DMS 273 treated with DMSO at 0.1 percent for 48 hours (cell line): ENCODE data around the gene PIM3.
"Not testable (repeated sequence)": the region's sequence is repeated elsewhere in the genome, so short reads cannot be mapped to it uniquely, and the experiment has no call there.

Experiments
- DNase-seq: peaks from one replicate; lab custom pipeline; 2025; lab: John Stamatoyannopoulos, UW

The PIM3 gene

DNA sequence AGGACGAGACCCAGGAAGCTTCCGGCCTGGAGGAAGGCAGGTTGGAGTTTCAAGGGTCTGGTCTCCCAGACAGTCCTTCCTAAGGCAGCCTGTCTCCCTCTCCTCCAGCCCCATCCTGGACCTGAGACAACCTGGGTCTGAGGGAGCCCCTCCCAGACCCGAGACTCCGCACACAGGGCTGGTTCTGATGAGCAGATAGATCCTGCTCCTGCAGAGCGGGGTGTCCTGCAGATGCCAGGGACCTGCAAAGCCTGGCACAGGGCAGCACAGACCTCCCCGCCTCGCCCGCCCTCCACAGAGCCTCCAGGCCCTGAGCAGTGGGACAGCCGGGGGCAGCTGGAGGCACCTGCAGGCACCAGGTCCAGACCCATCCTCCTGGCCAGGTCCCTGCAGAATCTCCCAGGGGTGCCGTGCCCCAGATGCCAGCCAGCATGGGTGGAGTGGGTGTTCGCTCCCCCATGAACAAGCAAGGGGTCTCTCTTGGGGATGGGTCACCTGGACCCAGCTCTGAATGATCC lies 7.8 kb downstream of the PIM3 start:
- DNase-seq = no peak

DNA sequence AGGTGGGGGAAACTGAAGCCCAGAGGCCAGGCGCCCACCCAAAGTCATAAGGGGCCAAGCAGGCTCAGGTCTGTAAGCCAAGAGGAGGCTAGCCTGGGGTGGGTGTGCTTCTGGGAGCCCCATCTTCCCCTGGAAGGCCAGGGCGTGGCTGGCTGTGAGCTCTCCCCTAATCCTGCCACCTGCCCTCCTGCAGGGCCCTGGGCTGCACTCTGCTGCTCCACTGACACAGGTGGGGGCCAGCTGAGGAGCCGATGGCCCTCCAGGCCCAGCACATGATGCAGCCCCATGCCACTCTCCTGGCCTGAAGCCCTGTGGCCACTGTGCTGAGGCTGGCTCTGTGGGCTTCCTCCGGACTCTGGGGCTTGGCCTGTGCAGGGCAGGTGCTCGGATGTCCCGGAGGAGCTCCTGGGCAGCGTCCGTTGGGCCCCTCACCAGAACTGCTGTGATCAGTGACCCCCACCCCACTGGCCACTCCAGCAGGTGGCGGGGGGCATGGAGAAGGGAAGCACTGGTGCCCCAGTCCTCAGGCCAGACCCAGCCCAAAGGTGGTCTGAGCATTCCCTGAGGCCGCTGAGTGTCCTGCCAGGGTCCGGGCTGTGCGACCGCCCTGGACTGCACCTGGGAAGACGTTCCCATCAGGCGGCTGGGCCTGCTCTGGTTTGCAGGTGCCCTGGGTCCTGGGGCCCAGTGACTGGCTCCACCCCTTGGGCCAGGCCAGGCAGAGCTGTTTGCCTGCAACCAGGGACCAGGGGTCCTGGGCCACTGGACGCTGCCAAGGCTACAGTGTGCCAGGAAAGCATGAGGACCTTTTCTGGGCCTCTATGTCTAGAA lies 8.5 kb downstream of the PIM3 start:
- DNase-seq = no peak

DNA sequence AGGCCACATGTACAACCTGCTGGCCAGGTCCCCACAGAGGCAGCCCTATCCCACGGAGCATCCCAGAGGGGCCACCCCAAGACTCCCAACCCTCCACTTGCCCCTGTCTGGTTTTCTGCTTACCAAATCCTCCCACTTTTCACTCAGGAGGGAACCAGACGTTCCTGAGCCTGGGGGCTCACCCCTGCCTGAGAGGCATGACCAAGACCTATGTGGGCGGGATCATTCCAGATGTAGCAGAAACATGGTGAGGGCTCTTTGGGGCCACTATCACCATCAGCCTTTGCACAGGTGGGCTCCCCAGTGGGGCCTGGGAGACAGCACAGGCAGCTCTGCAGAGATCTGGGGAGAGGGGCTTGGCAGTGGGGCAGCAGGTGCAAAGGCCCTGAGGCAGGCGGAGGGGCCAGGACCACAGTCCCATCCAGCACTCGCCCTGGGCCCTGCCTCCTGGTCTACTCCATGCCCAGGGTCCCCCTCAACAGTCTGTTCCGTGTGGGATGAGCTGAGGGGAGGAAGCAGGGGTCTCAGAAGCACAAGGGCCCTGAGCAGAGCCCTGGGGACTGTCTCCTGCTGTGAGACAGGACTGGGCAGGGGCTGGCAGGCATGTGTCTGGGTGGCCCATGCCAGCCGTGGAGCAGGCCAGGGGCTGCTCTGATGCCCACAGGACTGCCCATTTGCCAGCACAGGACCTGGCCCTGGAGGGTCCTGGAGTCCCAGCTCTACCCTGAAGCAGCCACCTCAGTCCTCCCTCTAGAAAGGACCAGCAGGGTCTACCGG lies 9.4 kb downstream of the PIM3 start:
- DNase-seq = no peak

DNA sequence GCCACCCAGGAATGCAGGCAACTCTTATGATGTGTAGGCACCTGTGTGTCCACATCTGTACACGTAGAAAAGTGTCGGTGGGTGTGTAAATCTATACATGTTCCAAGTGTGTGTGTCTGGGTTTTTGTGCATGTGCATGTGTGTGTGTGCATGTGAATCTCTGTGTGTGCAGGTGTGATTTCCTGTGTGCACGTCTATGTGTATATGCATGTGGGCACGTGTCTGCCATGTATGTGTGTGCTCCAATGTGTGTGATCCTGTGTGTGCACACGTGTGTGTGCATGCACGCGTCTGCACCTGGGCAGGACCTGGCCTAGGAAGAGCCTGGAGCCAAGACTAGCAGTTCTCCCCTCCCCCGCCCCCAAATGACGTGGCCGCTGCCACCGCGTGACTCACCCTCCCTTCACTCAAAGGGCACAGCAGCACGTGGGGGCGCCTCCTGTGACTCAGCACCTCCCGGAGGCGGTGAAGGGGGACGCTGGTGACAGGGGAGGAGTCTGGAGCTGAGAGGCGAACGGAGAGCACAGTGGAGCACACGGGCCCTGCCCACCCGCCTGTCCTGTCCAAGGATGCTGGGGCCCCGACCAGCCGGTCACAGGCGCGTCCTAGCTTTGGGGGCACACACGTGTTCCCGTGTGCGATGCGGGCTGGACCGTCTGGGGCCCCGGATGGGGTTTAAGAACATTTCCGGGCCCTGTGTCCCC lies 10.1 kb downstream of the PIM3 start:
- DNase-seq = peak; percentile 35

DNA sequence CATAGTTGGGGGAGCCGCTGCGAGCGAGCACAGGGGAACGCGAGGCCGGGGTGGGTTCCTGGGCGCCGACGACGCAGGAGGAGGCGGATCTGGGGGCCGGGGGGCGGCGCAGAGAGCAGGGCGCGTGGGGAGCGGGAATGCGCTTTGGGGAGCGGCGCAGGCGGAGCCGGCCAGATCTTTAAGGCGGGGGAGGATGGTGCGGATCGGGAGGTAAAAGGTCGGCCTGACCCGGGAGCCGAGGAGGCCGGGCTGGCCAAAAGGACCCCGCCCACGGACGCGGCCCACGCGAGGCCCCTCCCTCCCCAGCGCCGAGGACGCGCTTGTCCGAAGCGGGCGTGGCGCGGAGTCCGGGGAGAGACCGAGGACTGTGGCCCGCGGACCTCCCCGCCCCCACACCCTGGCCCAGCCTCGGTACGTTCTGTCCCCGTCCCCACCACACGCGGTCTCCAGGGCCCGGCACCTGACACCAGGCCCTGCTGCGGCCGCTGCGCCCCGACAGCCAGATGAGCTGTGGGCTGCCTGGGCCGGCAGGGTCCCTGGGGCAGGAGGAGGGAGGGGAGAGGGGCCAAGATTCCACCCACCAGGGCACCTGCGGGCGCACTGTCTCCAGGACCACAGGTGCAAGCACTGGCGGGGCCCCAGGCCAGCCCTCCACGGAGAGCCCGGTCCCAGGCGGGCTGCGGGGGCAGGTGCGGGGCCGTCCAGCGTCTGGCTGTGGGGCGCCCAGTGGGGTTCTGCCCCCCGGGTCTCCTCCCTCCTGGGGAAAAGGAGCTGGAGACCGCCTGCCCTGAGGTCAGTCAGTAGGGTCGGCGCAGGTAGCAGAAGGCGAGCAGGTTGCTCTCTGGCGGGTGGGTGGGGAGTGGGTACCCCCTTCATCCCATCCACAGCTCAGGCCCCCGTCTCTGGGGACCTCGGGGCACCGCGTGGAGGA lies 10.9 kb downstream of the PIM3 start:
- DNase-seq = no peak

DNA sequence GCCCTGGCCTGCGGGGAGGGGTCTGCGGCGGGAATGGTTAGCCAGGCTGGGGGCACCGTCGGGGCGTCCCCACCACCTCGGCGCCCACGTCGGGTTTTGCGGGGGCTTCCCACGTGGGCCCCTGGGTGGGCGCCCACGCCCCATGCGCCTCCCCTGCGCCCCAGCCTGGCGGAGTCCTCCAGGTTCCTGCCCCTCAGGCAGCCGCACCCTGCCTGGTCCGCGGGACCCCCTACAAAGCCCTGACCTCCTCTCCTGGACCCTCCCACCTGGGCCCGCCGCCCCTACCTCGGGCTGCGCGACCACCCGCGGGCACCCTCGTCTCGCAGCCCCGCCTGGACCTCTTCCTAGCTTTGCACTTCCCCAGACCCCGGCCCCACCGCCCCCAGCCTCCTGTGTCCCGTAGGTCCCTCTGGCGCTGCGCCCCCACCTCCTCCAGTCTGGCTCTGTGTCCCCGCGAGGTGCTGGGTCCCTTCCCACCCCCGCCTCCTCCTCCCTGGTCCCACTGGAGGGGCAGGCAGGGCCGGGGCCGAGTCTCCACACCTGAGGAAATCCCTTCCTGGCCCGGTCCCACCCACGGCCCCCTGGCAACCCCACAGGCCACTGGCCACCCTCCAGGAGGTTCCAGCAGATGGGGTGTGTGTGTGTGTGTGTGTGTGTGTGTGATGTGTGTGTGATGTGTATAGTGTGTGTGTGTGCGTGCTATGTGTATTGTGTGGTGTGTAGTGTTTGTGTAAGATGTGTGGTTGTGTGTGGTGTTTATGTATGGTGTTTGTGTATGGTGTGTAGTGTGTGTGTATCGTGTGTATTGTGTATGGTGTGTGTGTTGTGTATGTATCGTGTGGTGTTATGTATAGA lies 11.8 kb downstream of the PIM3 start:
- no peak for DNase-seq

DNA sequence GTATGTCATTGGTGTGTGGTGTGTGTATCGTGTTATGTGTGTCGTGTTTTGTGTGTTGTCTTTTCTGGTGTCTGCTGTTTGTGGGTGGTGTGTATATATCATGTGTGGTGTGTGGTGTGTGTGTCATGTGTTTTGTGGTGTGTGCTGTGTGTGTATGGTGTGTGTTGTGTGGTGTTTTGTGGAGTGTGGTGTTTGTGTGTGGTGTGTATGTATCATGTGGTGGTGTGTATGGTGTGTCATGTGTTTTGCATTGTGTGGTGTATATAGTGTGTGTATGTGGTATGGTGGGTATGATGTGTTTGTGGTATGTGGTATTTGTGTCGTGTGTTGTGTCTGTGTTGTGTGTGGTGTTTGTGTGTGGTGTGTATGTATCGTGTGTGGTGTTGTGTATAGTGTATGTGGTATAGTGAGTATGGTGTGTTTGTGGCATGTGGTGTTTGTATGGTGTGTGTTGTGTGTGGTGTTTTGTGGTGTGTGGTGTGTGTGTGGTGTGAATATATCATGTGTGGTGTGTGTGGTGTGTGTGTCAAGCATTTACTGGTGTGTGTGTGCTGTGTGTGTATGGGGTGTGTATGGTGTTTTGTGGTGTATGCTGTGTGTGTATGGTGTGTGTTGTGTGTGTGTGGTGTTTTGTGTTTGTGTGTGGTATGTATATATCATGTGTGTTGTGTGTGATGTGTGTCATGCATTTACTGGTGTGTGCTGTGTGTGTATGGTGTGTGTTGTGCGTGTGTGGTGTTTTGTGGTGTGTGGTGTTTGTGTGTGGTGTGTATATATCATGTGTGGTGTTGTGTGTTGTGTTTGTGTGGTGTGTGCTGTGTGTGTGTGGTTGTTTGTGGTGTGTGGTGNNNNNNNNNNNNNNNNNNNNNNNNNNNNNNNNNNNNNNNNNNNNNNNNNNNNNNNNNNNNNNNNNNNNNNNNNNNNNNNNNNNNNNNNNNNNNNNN lies 12.7 kb downstream of the PIM3 start:
- DNase-seq = no peak

DNA sequence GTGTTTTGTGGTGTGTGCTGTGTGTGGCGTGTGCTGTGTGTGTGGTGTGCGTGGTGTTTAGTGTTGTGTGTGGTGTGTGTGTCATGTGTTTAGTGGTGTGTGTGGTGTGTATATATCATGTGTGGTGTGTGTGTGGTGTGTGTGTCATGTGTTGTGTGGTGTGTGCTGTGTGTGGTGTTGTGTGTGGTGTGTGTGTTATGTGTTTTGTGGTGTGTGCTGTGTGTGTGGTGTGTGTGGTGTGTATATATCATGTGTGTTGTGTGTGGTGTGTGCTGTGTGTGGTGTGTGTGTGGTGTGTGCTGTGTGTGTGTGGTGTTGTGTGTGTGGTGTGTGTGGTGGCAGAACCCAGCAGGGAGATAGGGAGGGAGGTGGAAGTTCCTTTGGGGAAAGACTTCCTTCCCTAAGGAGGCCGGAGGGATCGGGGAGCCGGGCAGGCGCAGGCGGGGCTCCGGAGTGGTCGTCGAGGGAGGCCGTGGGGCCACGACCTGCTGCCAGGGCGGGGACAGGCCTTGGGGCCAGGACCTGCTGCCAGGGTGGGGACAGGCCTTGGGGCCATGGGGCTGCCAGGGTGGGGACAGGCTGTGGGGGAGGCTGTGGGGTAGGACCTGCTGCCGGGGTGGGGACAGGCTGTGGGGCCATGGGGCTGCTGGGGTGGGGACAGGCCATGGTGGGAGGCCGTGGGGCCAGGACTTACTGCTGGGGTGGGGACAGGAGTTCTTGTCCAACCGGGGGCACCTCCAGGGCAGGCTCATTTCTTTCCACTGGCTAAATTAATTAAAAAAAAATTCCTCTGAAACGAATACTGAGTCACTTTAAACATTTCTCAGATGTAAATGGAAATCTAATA lies 15.2 kb downstream of the PIM3 start:
- DNase-seq = no peak

DNA sequence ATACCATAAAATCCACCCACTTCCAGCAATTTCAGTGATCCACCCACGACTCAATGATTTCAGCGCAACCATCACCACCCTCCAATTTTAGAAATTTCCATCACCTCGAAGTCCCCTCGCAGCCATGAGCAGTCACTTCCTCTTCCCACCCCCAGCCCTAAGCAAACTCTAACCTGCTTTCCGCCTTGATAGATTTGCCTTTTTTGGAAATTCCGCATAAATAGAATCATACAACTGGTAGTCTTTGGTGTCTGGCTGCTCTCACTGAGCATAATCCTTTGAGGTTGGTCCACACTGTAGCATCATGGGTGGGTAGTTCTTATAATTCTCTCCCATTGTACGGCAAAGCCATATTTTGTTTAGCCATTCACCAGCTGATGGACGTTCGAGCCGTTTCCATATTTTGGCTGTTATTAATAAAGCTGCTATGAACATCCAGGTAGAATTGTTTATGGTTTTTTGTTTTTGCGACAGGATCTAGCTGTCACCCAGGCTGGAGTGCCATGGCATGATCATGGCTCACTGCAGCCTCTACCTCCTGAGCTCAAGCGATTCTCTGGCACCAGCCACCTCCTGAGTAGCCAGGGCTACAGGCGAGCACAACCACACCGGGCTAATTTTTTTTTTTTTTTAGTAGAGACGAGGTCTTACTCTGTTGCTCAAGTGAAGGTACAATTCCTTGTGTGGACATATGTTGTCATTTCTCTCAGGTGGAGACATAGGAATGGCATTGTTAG lies 16.0 kb downstream of the PIM3 start:
- DNase-seq = no peak

DNA sequence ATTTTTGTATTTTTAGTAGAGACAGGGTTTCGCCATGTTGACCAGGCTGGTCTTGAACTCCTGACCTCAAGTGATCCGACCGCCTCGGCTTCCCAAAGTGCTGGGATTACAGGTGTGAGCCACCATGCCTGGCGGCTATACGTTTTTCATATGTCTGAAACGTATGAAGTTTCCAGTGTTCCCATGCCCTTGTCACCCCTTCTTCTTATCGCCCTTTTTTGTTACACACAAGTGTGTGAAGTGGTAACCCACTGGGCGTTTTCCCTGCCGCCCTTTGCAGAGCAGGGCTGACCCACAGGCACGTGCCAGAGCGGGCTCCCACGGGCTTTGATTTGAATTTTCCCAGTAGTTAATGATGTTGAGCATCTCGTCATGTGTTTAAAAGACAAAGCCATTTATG lies 17.0 kb downstream of the PIM3 start:
- no peak for DNase-seq

DNA sequence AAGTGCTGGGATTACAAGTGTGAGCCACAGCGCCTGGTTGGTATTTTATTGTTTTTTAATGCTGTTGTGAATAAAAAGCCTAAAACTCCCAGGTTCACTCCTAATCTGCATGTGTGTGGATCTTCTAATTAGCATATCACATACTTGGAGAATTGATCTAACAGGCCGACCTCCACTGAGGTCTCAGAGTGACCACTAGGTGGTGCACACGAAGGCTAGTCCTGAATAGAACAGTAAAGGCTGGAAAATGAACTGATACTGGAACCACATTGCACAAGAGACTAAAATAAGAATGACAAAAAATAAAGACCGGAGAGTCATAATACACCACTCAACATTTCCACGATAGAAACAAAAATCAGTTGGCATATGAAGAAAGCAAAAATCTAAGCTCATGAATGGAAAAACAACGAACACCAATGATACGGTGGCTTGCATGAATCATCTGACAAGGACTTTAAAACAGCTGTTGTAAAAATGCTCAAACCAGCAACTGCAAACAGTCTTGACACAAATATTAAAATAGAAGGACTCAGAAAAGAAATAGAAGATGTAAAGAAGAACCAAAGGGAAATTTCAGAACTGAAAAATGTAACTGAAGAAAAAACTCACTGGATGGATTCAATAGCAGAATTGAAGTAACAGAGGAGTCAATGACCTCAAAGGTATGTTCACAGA lies 19.2 kb downstream of the PIM3 start:
- no peak for DNase-seq

DNA sequence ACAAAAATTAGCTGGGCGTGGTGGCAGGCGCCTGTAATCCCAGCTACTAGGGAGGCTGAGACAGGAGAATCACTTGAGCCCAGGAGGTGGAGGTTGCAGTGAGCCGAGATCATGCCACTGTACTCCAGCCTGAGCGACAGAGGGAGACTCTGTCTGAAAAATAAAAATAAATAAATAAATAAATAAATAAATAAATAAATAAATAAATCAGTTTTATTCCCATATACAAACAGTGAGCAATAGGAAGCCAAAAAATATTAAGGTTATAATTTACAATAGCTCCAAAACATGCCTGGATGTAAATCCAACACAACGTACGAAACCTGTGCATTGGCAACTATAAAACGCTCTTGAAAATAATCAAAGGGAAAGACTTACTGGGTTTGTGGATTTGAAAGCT lies 21.2 kb downstream of the PIM3 start:
- DNase-seq = not testable (repeated sequence)

DNA sequence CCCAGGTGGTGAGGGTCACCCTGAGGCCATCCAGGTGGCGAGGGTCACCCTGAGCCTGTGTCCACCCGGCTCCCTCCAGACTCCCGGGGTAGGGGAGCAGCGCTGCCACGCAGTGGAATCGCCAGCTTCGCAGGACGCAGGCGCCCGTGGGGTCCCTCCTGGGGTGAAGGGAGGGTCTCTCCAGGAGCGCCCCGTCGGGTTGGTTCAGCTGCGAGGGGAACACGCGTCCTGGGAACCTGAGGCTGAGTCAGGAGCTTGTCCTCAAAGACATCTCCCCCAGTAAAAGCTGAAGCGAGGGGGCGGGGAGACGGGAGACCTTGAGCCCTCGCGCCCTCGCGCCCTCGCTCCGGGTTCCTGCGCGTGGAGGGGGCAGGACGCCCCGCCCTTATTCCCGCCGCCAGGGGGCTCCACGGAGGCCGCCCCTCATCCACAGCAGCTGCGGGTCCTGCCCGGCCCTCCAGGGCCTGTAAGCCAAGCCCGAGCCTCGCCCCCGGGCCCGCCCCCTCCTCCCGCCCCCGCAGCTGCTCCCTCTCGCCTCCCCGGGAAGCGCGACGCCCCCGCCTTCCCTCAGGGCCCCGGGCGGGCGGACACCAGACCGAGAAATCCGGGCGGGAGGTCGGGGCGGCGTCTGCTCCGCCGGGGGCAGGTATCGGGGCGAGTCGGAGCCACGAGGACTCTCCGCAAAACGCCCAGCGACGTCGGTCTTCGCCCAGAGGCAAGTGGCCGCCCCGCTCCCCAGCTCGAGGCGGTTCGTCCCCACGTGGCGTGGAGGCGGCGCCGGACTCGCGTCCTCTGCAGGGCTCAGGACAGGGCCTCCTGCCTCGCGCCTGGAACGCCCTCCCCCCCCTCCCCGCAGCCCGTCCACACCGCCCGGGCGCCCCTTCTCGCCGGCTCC lies 22.8 kb downstream of the PIM3 start:
- DNase-seq = no peak

DNA sequence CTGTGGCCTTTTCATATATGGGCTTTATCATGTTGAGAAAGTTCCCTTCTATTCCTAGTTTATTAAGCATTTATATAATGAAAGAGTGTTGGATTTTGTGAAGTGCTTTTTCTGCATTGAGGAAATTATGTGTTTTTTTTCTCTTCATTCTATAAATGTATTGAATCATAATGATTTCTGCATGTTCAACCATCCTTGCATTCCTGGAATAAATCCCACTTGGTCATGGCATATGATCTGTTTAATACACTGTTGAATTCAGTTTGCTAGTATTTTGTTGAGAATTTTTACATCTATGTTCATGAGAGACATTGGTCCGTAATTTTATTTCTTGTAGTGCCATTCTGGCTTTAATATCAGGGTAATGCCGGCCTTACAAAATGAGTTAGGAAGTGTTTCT lies 25.8 kb downstream of the PIM3 start:
- no peak for DNase-seq

DNA sequence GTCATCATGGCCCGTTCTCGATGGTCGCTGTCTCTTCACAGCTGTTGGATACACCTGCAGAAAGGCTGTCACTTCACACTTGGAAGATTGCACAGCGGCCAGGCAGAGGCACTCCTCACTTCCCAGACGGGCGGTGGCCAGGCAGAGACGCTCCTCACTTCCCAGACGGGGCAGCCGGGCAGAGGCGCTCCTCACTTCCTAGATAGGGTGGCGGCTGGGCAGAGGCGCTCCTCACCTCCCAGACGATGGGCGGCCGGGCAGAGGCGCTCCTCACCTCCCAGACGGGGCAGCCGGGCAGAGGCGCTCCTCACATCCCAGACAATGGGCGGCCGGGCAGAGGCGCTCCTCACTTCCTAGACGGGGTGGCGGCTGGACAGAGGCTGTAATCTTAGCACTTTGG lies 29.3 kb downstream of the PIM3 start:
- not testable (repeated sequence) for DNase-seq

DNA sequence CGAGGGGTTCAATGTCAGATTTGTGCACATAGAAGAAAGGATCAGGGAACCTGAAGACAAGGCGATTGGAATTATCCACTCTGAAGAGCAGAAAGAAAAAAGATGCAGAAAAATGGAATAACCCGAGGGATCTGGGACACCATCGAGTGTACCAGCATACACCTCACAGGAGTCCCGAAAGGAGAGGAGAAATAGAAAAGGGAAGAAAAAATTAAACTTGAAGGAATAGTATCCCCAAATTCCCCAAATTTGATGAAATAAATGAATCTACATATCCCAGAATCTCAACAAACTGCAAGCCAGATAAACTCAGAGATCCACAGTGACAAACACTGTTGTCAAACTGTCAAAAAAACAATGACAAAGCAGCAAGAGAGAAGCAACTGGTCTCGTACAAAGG lies 30.6 kb downstream of the PIM3 start:
- no peak for DNase-seq
